Measurements from ENCODE around the gene NRGN.

NRGN gene

GRCh38 chr11:124725719-124726105, 14.0 kb upstream of the NRGN start:
- no peak overlapping the region for H3K27ac Mint-ChIP-seq
- ATAC-seq (replicated peaks): no peak
- no peaks in the 10 kb centered on the region for H3K9me3 Mint-ChIP-seq
- peaks cover 5 to 9% of the 10 kb centered on the region in 2 donors for H3K4me1 Mint-ChIP-seq (ENCODE audit: low read depth in 2 of 2)
- no peak overlapping the region for H3K4me3 Mint-ChIP-seq
- no peaks in the 10 kb centered on the region for H3K36me3 Mint-ChIP-seq (ENCODE audit: insufficient read depth)
- no peak for DNase-seq
- H3K27me3 Mint-ChIP-seq: peaks cover 49 to 64% of the 10 kb centered on the region in 2 donors

- no peak overlapping the region for H3K4me3 Mint-ChIP-seq
- H3K27me3 Mint-ChIP-seq: peaks cover 31 to 47% of the 10 kb centered on the region in 2 donors
- no peak for DNase-seq
- no peak overlapping the region for H3K27ac Mint-ChIP-seq
- no peaks in the 10 kb centered on the region for H3K36me3 Mint-ChIP-seq (ENCODE audit: insufficient read depth)
- H3K9me3 Mint-ChIP-seq: no peaks in the 10 kb centered on the region
- ATAC-seq (replicated peaks): no peak
- peaks cover 6 to 8% of the 10 kb centered on the region in 2 donors for H3K4me1 Mint-ChIP-seq (ENCODE audit: low read depth in 2 of 2)
Measured at GRCh38 chr11:124727474-124727873, 12.3 kb upstream of the NRGN start.

- H3K27me3 Mint-ChIP-seq: peaks cover 25 to 40% of the 10 kb centered on the region in 2 donors
Measured at GRCh38 chr11:124728134-124728533, 11.6 kb upstream of the NRGN start.

GRCh38 chr11:124729571-124729970, 10.2 kb upstream of the NRGN start:
- no peak for ATAC-seq (replicated peaks)
- Mint-ChIP-seq H3K9me3 (no peaks in the 10 kb centered on the region), H3K4me3 (no peak overlapping the region), H3K27me3 (peaks cover 22 to 26% of the 10 kb centered on the region in 2 donors), H3K4me1 (ENCODE audit: low read depth in 2 of 2) (peaks cover 4 to 6% of the 10 kb centered on the region in 2 donors), H3K36me3 (ENCODE audit: insufficient read depth) (no peaks in the 10 kb centered on the region), H3K27ac (no peak overlapping the region)
- no peak for DNase-seq

More at GRCh38 chr11:124728134-124728533, 11.6 kb upstream of the NRGN start:
- H3K4me3 Mint-ChIP-seq: no peak overlapping the region
- no peaks in the 10 kb centered on the region for H3K36me3 Mint-ChIP-seq (ENCODE audit: insufficient read depth)
- no peaks in the 10 kb centered on the region for H3K9me3 Mint-ChIP-seq
- peaks cover 4 to 6% of the 10 kb centered on the region in 2 donors for H3K4me1 Mint-ChIP-seq (ENCODE audit: low read depth in 2 of 2)
- DNase-seq: no peak
- H3K27ac Mint-ChIP-seq: no peak overlapping the region
- ATAC-seq (replicated peaks): no peak

- no peaks in the 10 kb centered on the region for H3K9me3 Mint-ChIP-seq
- no peak for ATAC-seq (replicated peaks)
- peaks cover 3 to 10% of the 10 kb centered on the region in 2 donors for H3K27me3 Mint-ChIP-seq
- H3K4me3 Mint-ChIP-seq: no peak overlapping the region
- no peaks in the 10 kb centered on the region for H3K36me3 Mint-ChIP-seq (ENCODE audit: insufficient read depth)
- H3K4me1 Mint-ChIP-seq (ENCODE audit: low read depth in 2 of 2): peaks cover 0 to 4% of the 10 kb centered on the region in 2 donors
- no peak overlapping the region for H3K27ac Mint-ChIP-seq
- DNase-seq: no peak
Measured at GRCh38 chr11:124732230-124732629, 7.5 kb upstream of the NRGN start.

GRCh38 chr11:124736736-124737135, 3.0 kb upstream of the NRGN start:
- H3K9me3 Mint-ChIP-seq: no peaks in the 10 kb centered on the region
- no peak for DNase-seq
- H3K27me3 Mint-ChIP-seq: peaks cover 20 to 36% of the 10 kb centered on the region in 2 donors
- H3K4me3 Mint-ChIP-seq: no peak overlapping the region
- peaks cover 6% of the 10 kb centered on the region for H3K36me3 Mint-ChIP-seq (ENCODE audit: insufficient read depth)
- no peak for ATAC-seq (replicated peaks)
- H3K27ac Mint-ChIP-seq: no peak overlapping the region
- peaks cover 12 to 18% of the 10 kb centered on the region in 2 donors for H3K4me1 Mint-ChIP-seq (ENCODE audit: low read depth in 2 of 2)

GRCh38 chr11:124737638-124738305, 2.0 kb upstream of the NRGN start:
- Mint-ChIP-seq H3K9me3 (no peaks in the 10 kb centered on the region), H3K36me3 (ENCODE audit: insufficient read depth) (peaks cover 6% of the 10 kb centered on the region), H3K4me1 (ENCODE audit: low read depth in 2 of 2) (peaks cover 12 to 18% of the 10 kb centered on the region in 2 donors), H3K4me3 (no peak overlapping the region), H3K27ac (no peak overlapping the region), H3K27me3 (peaks cover 23 to 43% of the 10 kb centered on the region in 2 donors)
- DNase-seq: no peak
- no peak for ATAC-seq (replicated peaks)

GRCh38 chr11:124738713-124739478, 846 bp upstream of the NRGN start:
- Mint-ChIP-seq H3K27ac (peak overlapping the region in 1 of 2 donors; percentile 18), H3K4me3 (peak overlapping the region; percentile 80 to 88), H3K27me3 (peaks cover 23 to 43% of the 10 kb centered on the region in 2 donors), H3K9me3 (no peaks in the 10 kb centered on the region), H3K4me1 (ENCODE audit: low read depth in 2 of 2) (peaks cover 12 to 18% of the 10 kb centered on the region in 2 donors), H3K36me3 (ENCODE audit: insufficient read depth) (peaks cover 6% of the 10 kb centered on the region)
- ATAC-seq (replicated peaks) (no peak), DNase-seq (no peak)

- Mint-ChIP-seq H3K4me1 (ENCODE audit: low read depth in 2 of 2) (peaks cover 12 to 21% of the 10 kb centered on the region in 2 donors), H3K4me3 (peak overlapping the region; percentile 80 to 88), H3K9me3 (no peaks in the 10 kb centered on the region), H3K36me3 (ENCODE audit: insufficient read depth) (peaks cover 6% of the 10 kb centered on the region), H3K27ac (no peak overlapping the region), H3K27me3 (peaks cover 23 to 43% of the 10 kb centered on the region in 2 donors)
- ATAC-seq (replicated peaks) (peak; percentile 69), DNase-seq (peak; percentile 40 to 48 (median 48))
Measured at GRCh38 chr11:124740277-124740882, 638 bp downstream of the NRGN start.

GRCh38 chr11:124742555-124742954, 2.8 kb downstream of the NRGN start:
- DNase-seq (no peak), ATAC-seq (replicated peaks) (no peak)
- no peak overlapping the region for H3K4me3 Mint-ChIP-seq
- no peaks in the 10 kb centered on the region for H3K9me3 Mint-ChIP-seq
- H3K27ac Mint-ChIP-seq: no peak overlapping the region
- H3K4me1 Mint-ChIP-seq (ENCODE audit: low read depth in 2 of 2): peaks cover 17 to 27% of the 10 kb centered on the region in 2 donors
- peaks cover 23 to 34% of the 10 kb centered on the region in 2 donors for H3K27me3 Mint-ChIP-seq
- peaks cover 9% of the 10 kb centered on the region for H3K36me3 Mint-ChIP-seq (ENCODE audit: insufficient read depth)

- peaks cover 23 to 34% of the 10 kb centered on the region in 2 donors for H3K27me3 Mint-ChIP-seq
- H3K4me1 Mint-ChIP-seq (ENCODE audit: low read depth in 2 of 2): peaks cover 17 to 27% of the 10 kb centered on the region in 2 donors
- peaks cover 9% of the 10 kb centered on the region for H3K36me3 Mint-ChIP-seq (ENCODE audit: insufficient read depth)
- ATAC-seq (replicated peaks): no peak
- no peaks in the 10 kb centered on the region for H3K9me3 Mint-ChIP-seq
- H3K4me3 Mint-ChIP-seq: no peak overlapping the region
- no peak for DNase-seq
- no peak overlapping the region for H3K27ac Mint-ChIP-seq
Measured at GRCh38 chr11:124743050-124743449, 3.3 kb downstream of the NRGN start.

GRCh38 chr11:124745270-124745834, 5.6 kb downstream of the NRGN start:
- Mint-ChIP-seq H3K9me3 (no peaks in the 10 kb centered on the region), H3K36me3 (ENCODE audit: insufficient read depth) (peaks cover 5% of the 10 kb centered on the region), H3K4me3 (peak overlapping the region; percentile 89 to 93), H3K27me3 (peaks cover 18 to 27% of the 10 kb centered on the region in 2 donors), H3K4me1 (ENCODE audit: low read depth in 2 of 2) (peaks cover 8 to 16% of the 10 kb centered on the region in 2 donors), H3K27ac (no peak overlapping the region)
- ATAC-seq (replicated peaks) (no peak), DNase-seq (no peak)

Data from effector memory CD8-positive, alpha-beta T cell (primary cell).